ENCODE data around the gene TREH. TPM values are rescaled to one million over a fixed set of nuclear protein-coding genes. Genes with fewer than 3 reads are reported as not detected.
"Not testable (repeated sequence)": the region's sequence is repeated elsewhere in the genome, so short reads cannot be mapped to it uniquely, and the experiment has no call there.

The TREH gene
- not detected for total RNA-seq
- long read RNA-seq, result 0 reads

DNA sequence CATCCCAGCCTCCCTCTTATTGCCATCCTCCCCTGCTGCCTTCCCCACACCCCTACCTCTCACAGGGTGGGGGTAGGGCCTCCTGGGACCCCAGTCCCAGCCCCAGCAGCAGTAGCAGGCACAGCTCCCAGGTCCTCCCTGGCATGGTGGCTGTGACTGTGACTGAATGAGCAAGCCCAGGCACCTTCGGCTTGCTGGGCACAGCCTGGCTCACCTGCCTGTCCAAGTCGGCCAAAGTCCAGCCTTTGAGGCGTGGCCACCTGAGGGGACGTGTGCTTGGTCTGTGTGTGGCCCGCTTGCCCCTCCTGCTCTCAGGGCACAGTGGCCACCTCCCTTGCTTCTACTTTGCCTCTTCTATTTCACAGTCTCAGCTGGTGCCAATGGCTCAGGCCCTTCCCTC lies at the start of gene TREH:
TREH (minus strand) TSS at position 168 of the 400 bp plus-strand sequence; CDS start at position 145, 23 bp downstream.
- ATAC-seq (peak in 1 of 2 donors; percentile 20), DNase-seq (no peak)
- intact Hi-C loops (cut with DNase I), result no loop called here

- intact Hi-C loops (cut with DNase I); DNase-seq; ATAC-seq: not testable (repeated sequence)
Measured at GRCh38 chr11:118728112-118728511, 48.7 kb upstream of the TREH start.

GRCh38 chr11:118727721-118728066 lies 48.2 kb upstream of the TREH start:
- ATAC-seq; intact Hi-C loops (cut with DNase I); DNase-seq: not testable (repeated sequence)

GRCh38 chr11:118727001-118727720 lies 47.7 kb upstream of the TREH start:
- DNase-seq; intact Hi-C loops (cut with DNase I); ATAC-seq: not testable (repeated sequence)

GRCh38 chr11:118721478-118722015 lies 42.1 kb upstream of the TREH start:
- intact Hi-C loops (cut with DNase I); ATAC-seq; DNase-seq: not testable (repeated sequence)

- DNase-seq; ATAC-seq; intact Hi-C loops (cut with DNase I): not testable (repeated sequence)
Measured at GRCh38 chr11:118720740-118721139, 41.3 kb upstream of the TREH start.

GRCh38 chr11:118720078-118720477 lies 40.6 kb upstream of the TREH start:
- intact Hi-C loops (cut with DNase I); ATAC-seq; DNase-seq: not testable (repeated sequence)

DNA sequence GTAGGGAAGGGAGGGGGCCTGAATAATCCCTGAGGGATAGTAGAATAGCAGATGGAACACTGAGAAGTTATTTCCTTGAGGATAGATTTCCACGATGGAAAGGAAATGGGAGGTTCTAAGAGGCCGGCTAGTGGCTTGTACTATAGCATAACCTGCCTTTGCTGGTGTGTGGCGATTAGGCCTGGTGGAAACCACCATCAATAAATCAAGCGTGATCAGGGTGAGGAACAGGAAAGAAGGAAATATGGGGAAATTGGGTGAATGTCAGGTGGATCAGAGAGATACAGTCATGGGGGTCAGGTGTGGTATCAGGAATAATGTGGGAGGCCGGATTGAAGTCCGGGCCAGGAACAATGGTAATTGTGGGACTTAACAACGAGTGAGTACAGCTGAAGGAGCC lies 39.1 kb upstream of the TREH start:
- DNase-seq; ATAC-seq; intact Hi-C loops (cut with DNase I): not testable (repeated sequence)

DNA sequence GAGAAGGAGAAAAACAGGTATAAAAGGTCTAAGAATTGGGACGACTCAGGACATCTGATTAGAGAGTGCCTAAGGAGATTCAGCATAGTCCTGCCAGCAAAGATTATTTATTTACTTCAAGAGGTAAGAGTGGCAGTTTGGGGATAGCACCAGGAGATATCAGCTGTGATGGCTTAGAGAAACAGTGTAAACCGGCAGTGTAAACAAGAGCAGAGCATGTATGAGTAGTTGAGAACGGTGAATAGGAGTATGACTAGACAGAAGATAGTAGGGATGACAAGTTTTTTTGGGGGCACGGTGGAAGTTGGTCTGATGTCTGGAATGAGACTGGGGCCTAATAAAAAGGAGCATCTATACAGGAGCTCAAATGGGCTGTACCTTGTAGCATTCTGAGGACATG lies 38.3 kb upstream of the TREH start:
- ATAC-seq; DNase-seq; intact Hi-C loops (cut with DNase I): not testable (repeated sequence)

- intact Hi-C loops (cut with DNase I); DNase-seq; ATAC-seq: not testable (repeated sequence)
Measured at GRCh38 chr11:118717221-118717620, 37.8 kb upstream of the TREH start.

DNA sequence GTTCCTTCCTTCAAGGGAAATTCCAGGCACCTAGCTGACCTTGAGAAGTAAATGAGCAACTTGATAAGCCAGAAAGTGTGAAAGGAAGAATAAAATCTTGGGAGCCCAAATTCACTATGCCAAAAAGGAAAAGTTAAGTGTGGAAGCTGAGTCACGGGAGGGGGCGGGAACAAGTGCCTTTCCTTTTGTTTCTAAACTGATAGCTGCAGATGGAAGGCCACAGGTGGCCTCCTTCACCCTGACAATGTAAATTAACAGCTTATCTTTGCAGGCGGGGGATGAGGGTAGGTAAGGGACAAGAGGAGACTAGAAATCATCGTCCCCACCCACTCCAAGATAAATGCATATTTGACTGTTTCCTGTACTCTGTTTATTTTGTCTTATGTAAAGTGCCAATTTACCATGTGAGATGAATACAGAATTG lies 36.4 kb upstream of the TREH start:
- intact Hi-C loops (cut with DNase I), result no loop called here
- ATAC-seq, result no peak
- no peak for DNase-seq

DNA sequence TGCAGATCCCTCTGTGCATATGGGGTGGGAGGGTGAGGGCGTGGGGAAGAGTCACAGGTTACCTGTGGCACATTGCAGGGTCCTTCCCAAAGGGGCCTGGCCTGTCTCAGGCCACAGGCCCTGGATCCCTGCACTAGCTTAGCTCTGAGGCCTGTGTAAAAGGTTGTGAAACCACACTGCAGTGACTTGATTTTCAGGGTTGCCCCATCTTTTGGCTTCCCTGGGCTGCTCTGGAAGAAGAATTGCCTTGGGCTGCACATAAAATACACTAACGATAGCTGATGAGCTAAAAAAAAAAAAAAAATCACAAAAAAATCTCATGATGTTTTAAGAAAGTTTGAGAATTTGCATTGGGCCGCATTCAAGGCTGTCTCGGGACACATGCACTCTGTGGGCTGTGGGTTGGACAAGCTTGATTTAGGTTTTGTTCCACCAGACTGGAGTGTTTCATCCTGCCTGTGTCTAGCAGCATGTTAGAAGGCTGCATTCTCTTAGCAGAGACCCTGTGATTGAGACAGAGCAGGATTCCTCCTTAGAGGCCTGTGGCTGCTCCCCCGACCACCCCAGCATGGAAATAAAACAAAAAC lies 35.9 kb upstream of the TREH start:
- intact Hi-C loops (cut with DNase I), result no loop called here
- ATAC-seq (peak; percentile 47 to 80), DNase-seq (no peak)

- intact Hi-C loops (cut with DNase I), result no loop called here
- no peak for ATAC-seq
Measured at GRCh38 chr11:118714816-118715215, 35.4 kb upstream of the TREH start.

GRCh38 chr11:118714416-118714815 lies 35.0 kb upstream of the TREH start:
- intact Hi-C loops (cut with DNase I); DNase-seq: not testable (repeated sequence)

More at GRCh38 chr11:118714816-118715215, 35.4 kb upstream of the TREH start:
- no peak for DNase-seq

GRCh38 chr11:118708296-118708695 lies 28.8 kb upstream of the TREH start:
- intact Hi-C loops (cut with DNase I), result no loop called here
- ATAC-seq (no peak), DNase-seq (no peak)

More at GRCh38 chr11:118714416-118714815, 35.0 kb upstream of the TREH start:
- not testable (repeated sequence) for ATAC-seq

DNA sequence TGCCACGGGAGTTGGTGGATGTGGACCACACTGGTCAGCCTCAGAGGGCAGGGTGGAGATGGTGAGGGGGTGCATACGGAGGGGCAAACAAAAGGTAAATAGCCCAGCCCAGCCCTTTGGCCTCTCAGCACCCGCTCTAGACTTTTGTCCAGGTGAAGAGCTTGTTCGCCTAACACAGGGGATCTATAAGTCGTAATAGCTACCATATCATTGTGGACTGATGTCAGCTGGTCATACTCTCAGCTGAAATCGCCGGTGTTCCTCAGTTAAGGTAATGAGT lies 27.0 kb upstream of the TREH start:
- ATAC-seq (no peak), DNase-seq (no peak)
- intact Hi-C loops (cut with DNase I), result no loop called here

DNA sequence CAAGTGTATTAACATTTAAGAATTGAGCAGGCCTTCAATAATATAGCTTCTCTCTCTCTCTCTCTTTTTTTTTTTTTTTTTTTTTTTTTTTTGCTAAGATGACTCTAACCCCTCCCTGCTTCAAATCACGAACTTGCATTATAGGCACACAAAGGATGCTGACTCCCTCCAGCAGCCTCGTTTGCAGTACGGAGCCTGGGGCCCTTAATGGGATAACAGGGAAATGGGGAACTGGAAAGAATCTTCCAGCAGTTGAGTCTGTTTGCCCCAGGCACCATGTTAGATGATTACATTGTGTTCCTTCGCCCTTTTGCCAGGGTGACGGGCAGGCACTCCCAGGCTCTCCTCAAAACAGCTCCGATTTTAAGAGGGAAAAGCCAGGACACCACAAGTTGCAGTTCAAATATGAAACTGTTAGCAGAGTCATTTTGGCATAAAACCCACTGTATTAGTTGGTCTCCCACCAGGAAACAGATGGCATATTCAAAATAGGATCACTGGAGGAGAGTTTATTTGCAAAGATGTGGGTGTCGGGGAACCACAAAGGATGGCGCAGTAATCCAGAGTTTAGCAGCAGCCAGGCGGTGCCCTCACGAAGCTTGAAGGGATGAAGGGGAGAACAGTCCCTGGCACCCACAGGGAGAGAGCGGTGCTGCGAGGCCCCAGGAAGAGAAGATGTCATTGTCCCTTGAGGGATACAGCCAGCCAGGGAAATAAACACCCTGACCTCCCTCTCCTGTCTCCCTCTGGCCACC lies 26.5 kb upstream of the TREH start:
- intact Hi-C loops (cut with DNase I), result no loop called here
- no peak for DNase-seq
- ATAC-seq, result no peak

- no peak for DNase-seq
- intact Hi-C loops (cut with DNase I), result no loop called here
- ATAC-seq, result peak; percentile 27 to 58
Measured at GRCh38 chr11:118705111-118705741, 25.8 kb upstream of the TREH start.

DNA sequence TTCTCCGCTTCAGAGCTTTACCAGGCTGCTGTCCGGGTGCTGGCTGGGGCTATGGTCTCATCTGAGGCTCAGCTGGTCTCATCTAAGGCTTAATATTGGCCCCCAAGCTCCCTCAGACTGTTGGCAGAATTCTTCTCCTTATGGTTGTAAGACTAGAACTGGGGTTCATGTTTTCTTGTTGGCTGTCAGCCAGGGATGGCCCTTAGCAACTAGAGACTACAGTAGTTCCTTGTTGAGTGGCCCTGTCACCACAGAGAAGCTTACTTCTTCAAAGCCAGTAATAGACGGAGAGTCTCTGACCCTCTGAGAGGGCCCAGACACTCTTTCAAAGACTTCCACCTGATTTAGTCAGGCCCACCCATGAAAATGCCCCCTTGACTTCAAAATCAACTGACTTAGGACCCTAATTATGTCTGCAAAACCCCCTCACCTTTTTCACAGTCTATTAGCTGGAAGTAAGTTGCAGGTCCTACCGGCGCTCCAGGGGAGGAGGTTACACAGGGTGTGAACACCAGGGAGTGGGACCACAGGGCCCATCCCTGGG lies 24.2 kb upstream of the TREH start:
- intact Hi-C loops (cut with DNase I), result no loop called here
- peak in 1 of 2 donors; percentile 48 for ATAC-seq
- DNase-seq, result no peak

All from left cardiac atrium (tissue), 4 donors.